Tibial artery (tissue), 4 donors: ENCODE results near the gene ASPRV1.
A peak's percentile ranks its signal among the peaks of the same experiment; 100 is the strongest.

Experiments
- DNase-seq, 2 donors: peaks; one replicate each; pipeline ENCODE4 v3.0.0-alpha.2; 2019
- H3K27ac ChIP-seq, 2 donors: fragments of 200-600 bp; sonication (generic) in 1 of 2; 1 replicate in 1 of 2; 2 replicates in 1 of 2; pipeline ENCODE4 v1.5.1; 2018 to 2019; ENCODE audit warnings: mild to moderate bottlenecking in 1 of 2
- H3K27me3 ChIP-seq, 2 donors: fragments of 200-600 bp; sonication (generic) in 1 of 2; one replicate each; pipeline versions ENCODE4 v1.5.1 to v1.6.0; 2016 to 2019
- H3K36me3 ChIP-seq, 3 donors: fragments of 200-600 bp; sonication (generic) in 2 of 3; one replicate each; pipeline ENCODE4 v1.5.1; 2016 to 2019; ENCODE audit warnings: mild to moderate bottlenecking in 2 of 3
- H3K4me1 ChIP-seq, 4 donors: fragments of 200-600 bp; sonication (generic) in 2 of 4; 1 replicate in 3 of 4; 2 replicates in 1 of 4; pipeline ENCODE4 v1.5.1; 2016 to 2019
- H3K4me3 ChIP-seq, 2 donors: fragments of 200-600 bp; sonication (generic) in 1 of 2; 1 replicate in 1 of 2; 2 replicates in 1 of 2; pipeline ENCODE4 v1.5.1; 2018 to 2019; ENCODE audit warnings: mild to moderate bottlenecking in 2 of 2
- H3K9me3 ChIP-seq, 3 donors: fragments of 200-600 bp; sonication (generic) in 1 of 3; one replicate each; pipeline ENCODE4 v1.5.1; 2016 to 2019
- intact Hi-C: fragments of 100-400 bp; cut with DNase I; formaldehyde crosslinking; loops from one replicate; pipeline ENCODE4 v1.15.0; 2023; ENCODE audit warnings: low total_unique reads
- TF ChIP-seq, protein P1 (sequence below), 2 experiments: fragments of 200-600 bp in 1 of 2; fragments of 450-650 bp in 1 of 2; IDR thresholded peaks; one replicate each; pipeline ENCODE4 v1.5.1; 2017 to 2019; ENCODE audit warnings: antibody characterized with exemption in 2 of 2, mild to moderate bottlenecking in 1 of 2, moderate library complexity in 1 of 2

ASPRV1 gene

DNA sequence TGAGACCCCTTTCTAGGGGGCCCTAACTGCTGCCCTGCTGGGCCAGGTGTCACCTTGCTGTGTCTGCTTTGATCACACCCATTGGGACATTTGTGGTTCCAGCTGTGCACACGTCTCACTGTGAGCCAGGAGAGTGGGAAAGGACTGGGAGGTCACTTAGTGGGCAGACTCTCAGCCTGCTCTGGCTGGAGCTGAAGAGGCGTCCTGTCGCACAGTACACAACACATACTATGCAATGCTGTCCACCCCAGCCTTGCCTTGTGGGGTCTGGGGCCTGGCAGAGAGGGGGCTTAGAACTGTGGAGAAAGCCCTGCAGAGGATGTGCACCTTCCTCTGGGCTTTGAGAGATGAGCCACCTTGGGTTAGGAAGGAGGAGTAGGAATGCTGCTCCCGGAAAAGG lies 25.3 kb upstream of the ASPRV1 start:
- H3K27me3 ChIP-seq = no peaks in the 10 kb centered on the region
- DNase-seq = no peak
- H3K4me3 ChIP-seq = no peak overlapping the region
- H3K9me3 ChIP-seq = no peaks in the 10 kb centered on the region
- H3K36me3 ChIP-seq = no peaks in the 10 kb centered on the region
- intact Hi-C loops = no loop called here
- TF ChIP-seq, protein P1, sequence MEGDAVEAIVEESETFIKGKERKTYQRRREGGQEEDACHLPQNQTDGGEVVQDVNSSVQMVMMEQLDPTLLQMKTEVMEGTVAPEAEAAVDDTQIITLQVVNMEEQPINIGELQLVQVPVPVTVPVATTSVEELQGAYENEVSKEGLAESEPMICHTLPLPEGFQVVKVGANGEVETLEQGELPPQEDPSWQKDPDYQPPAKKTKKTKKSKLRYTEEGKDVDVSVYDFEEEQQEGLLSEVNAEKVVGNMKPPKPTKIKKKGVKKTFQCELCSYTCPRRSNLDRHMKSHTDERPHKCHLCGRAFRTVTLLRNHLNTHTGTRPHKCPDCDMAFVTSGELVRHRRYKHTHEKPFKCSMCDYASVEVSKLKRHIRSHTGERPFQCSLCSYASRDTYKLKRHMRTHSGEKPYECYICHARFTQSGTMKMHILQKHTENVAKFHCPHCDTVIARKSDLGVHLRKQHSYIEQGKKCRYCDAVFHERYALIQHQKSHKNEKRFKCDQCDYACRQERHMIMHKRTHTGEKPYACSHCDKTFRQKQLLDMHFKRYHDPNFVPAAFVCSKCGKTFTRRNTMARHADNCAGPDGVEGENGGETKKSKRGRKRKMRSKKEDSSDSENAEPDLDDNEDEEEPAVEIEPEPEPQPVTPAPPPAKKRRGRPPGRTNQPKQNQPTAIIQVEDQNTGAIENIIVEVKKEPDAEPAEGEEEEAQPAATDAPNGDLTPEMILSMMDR (IDR thresholded peaks at IDR 0.05) = no peak
- H3K27ac ChIP-seq = no peak overlapping the region
- no peaks in the 10 kb centered on the region for H3K4me1 ChIP-seq

DNA sequence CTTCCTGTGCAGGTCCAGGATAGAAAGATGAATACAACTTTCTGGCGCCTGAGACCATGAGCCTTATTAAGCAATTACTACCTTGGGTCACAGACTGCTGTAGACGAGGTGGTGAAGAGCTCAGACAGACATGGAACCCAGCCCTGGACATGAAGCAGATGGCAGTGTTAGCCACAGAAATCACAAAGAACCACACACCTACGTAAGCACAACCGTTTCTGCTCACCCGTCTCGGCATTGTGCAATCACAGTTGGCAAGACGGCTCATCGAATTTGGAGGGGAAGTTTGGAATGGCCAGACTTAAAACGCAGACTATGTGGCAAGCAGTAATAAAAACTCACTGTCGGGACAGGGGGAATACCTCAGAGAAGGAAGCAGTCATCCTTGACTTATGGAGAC lies 24.3 kb upstream of the ASPRV1 start:
- Histone ChIP-seq H3K27me3 (no peaks in the 10 kb centered on the region), H3K4me1 (peaks cover 0 to 3% (median 0%) of the 10 kb centered on the region in 4 donors), H3K4me3 (no peak overlapping the region), H3K27ac (no peak overlapping the region), H3K9me3 (no peaks in the 10 kb centered on the region), H3K36me3 (no peaks in the 10 kb centered on the region)
- DNase-seq = peak; percentile 68 to 74
- TF ChIP-seq, protein P1 (IDR thresholded peaks at IDR 0.05) = no peak
- intact Hi-C loops = no loop called here

DNA sequence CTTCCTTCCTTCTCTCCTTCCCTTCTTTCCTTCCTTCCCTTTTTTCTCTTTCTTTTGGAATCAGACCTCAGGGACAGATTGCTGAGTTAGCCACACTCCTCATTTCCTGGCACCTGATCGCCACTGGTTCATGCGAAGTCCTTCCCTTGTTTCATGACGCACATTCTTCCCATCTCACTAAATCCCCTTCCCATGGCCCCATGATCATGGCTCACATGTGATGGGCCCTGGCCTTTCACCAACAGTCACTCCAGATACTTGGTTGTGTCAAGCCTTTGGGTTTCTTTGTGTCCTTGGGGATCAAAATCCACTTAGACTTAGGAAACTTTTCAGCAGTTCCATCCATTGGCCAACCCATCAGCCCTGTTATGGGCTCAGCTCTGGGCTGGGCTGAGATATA lies 23.8 kb upstream of the ASPRV1 start:
- DNase-seq = no peak
- H3K27ac ChIP-seq = no peak overlapping the region

DNA sequence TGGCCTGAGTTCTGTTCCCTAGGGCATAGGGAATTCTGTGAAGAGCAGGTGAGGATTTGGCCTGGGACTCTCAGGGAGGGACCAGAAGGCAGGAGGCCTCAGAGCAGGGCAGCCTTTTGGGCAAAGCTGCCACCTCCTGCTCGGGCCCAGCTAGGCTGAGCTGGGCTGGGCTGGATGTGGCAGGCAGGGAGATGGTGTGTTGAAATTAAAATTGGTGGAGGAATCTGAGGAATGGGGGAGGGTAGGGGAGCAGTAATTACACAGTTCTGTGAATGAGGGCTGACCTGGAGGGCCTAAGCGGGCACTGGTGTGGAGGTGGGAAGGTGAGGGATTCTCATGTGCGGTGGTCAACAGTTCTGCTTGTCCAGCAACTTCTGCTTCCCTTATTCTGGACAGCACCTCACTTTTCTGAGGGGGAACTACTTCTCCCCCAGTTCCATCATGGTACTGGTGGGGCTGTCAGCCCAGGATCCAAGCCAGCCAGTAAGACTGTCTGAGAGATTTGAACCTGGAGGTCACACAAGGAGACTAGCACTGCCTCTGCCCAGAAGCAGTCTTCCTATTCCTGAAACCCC lies 22.0 kb upstream of the ASPRV1 start:
- DNase-seq = peak in 1 of 2 donors; percentile 48
- Histone ChIP-seq H3K4me3 (no peak overlapping the region), H3K4me1 (peaks cover 0 to 13% (median 0%) of the 10 kb centered on the region in 4 donors), H3K27me3 (no peaks in the 10 kb centered on the region), H3K36me3 (no peaks in the 10 kb centered on the region), H3K27ac (no peak overlapping the region), H3K9me3 (no peaks in the 10 kb centered on the region)
- intact Hi-C loops = no loop called here
- TF ChIP-seq, protein P1 (IDR thresholded peaks at IDR 0.05) = no peak

More for the DNA sequence above, 23.8 kb upstream of the ASPRV1 start:
- TF ChIP-seq, protein P1 (IDR thresholded peaks at IDR 0.05) = no peak
- intact Hi-C loops = no loop called here
- no peaks in the 10 kb centered on the region for H3K9me3 ChIP-seq
- peaks cover 0 to 8% (median 0%) of the 10 kb centered on the region in 4 donors for H3K4me1 ChIP-seq
- no peak overlapping the region for H3K4me3 ChIP-seq
- no peaks in the 10 kb centered on the region for H3K27me3 ChIP-seq
- no peaks in the 10 kb centered on the region for H3K36me3 ChIP-seq

DNA sequence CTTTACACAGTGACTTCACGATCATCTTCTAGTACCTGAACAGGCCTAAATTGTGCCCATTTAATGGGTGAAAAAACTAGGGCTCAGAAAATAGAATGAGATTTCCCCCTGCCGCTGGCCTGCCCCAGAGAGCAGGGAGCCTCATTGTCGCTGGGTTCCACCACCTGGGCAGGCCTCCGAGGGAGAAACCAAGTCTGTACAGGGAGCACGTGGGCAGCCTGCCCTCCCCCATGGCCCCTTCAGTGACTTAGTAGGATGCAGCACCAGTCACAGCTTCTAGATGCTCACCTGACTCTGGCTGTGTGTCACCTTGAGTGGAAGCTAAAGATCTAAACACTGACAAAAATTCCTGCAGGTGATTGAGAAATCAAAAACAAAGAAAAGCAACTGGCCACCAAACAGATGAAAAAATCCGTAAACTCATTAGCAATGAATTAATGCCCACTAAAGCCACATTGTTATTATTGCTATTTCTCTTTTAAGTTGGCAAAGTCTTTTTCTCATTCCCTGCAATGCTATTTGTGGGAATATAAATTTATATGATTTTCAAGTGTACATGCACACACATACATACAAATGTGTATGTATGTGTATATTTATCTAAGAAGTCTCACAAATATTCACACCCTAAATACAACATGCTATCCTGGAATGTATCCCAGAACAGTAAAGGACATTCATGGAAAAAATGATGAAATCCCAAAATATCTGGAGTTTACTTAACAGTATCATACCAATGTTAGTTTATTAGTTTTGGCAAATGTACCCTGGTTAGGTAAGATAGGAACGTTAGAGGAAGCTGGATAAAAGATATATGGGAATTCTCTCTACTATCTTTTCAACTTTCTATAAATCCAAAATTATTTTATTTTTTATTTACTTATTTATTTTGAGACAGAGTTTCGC lies 18.7 kb upstream of the ASPRV1 start:
- intact Hi-C loops = no loop called here
- TF ChIP-seq, protein P1 (IDR thresholded peaks at IDR 0.05) = no peak
- peaks cover 0 to 13% (median 0%) of the 10 kb centered on the region in 4 donors for H3K4me1 ChIP-seq
- no peaks in the 10 kb centered on the region for H3K36me3 ChIP-seq
- H3K9me3 ChIP-seq = no peaks in the 10 kb centered on the region
- DNase-seq = no peak
- no peak overlapping the region for H3K27ac ChIP-seq
- H3K27me3 ChIP-seq = no peaks in the 10 kb centered on the region
- H3K4me3 ChIP-seq = no peak overlapping the region
